Cardiac fibroblast (primary cell): ENCODE measurements around the gene CLDND2.

Experiments
- DNase-seq, 2 donors: peaks; one replicate each; pipeline versions ENCODE4 v3.0.0 to v3.0.0-alpha.2; 2010; ENCODE audit warnings: low read depth in 2 of 2
- H3K4me3 ChIP-seq, 2 donors: replicated peaks in 1 of 2; 1 replicate in 1 of 2; 2 replicates in 1 of 2; pipeline ENCODE4 v1.5.1; 2011; ENCODE audit warnings: low read depth in 2 of 2, low read length in 2 of 2, mild to moderate bottlenecking in 2 of 2, moderate library complexity in 1 of 2
- TF ChIP-seq, protein P1 (sequence below): IDR thresholded peaks from one replicate; pipeline ENCODE4 v1.5.1; 2011; ENCODE audit warnings: low read depth, mild to moderate bottlenecking, low read length, inconsistent platforms

CLDND2 gene

DNA sequence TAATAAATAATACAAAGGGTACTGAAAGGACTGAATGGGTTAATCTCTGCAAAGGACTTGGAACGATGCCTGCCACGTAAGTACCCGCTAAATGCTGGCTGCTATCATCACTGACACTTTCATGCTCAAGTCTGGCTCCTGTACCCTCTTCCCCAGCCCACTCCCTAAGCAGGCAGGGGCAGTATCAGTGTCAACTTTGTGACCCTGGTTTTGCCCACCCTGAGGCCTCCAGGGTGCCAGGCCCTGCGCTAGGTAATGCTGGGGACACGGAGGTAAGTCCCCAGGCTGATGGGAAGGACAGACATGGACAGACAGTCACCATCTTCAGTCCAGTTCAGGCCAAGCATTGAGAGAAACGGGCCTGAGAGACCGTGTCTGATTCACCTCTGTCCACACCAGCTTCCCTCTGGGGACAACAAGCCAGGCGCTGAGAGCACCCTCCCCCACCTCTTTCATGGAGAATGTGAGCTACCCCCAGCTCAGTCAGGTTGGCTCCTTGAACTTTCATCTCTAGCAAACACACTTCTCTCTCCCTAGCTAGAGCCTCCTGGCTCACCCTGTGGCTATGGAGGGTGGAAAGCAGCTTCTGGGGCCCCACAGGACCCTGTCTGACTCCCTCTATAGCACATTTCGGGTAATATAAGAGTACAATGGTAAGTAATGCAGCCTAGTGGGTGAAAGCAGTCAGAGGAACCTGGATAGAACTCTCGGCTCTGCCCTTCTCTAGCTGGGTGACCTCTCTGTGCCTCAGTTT, 3.4 kb downstream of the CLDND2 start:
- H3K4me3 ChIP-seq = peak overlapping the region; percentile 86 to 92
- TF ChIP-seq, protein P1, sequence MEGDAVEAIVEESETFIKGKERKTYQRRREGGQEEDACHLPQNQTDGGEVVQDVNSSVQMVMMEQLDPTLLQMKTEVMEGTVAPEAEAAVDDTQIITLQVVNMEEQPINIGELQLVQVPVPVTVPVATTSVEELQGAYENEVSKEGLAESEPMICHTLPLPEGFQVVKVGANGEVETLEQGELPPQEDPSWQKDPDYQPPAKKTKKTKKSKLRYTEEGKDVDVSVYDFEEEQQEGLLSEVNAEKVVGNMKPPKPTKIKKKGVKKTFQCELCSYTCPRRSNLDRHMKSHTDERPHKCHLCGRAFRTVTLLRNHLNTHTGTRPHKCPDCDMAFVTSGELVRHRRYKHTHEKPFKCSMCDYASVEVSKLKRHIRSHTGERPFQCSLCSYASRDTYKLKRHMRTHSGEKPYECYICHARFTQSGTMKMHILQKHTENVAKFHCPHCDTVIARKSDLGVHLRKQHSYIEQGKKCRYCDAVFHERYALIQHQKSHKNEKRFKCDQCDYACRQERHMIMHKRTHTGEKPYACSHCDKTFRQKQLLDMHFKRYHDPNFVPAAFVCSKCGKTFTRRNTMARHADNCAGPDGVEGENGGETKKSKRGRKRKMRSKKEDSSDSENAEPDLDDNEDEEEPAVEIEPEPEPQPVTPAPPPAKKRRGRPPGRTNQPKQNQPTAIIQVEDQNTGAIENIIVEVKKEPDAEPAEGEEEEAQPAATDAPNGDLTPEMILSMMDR = peak; percentile 13
- DNase-seq = peak; percentile 66 to 78

DNA sequence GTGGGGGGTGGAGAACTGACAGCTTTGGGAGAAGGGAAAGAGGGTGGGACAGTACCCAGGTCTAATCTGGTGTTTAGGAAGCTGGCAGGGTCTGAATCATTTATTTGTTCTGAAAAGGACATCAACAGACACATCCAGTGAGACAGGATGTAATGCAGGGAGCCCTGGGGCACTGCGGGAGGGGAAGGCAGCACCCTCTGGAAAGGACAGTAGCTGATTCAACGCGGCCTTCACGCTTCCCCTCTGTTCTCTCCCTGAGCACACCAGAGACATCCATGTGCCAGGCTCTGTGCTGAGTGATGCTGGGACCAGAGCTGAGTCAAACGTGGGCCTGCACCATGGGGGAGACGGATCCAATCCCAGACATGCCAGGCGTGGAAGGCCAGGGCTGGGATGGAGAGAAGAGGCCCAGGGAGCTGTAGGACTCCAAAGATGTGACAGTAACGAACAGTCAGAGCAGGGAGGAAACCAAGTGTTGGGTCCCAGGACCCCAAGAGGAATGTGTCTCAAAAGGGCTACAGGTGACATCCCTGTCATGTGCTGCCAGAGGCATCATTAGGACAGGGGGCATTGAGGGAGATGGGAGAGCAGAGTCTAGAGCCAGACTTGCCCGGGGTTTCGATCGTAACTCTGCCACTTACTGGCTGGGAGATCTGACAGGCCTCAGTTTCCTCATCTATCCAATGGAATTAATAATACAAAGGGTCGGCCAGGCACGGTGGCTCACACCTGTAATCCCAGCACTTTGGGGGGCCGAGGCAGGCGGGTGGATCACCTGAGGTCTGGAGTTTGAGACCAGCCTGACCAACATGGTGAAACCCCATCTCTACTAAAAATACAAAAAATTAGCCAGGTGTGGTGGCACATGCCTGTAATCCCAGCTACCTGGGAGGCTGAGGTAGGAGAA, 4.3 kb downstream of the CLDND2 start:
- TF ChIP-seq, protein P1 = no peak
- no peak overlapping the region for H3K4me3 ChIP-seq
- DNase-seq = peak; percentile 13 to 38

DNA sequence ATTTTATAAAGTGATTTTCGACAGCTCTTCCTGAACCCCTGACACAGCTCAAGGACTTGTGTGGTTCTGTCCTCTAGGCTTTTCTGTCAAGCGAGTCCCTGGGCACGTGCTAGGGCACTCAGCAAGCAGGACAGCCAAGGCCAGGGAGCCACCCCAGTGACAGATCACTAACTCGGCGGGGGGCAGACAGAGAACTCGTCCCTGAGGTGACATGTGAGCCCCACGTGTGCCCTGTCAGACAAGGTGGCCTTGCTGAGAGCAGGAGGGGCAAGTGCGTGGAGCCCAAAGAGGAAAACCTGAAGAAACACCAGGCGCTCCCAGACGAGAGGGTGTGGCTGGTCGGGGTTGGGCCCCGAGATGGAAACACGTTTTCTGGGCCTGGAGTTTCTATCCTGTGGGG, 7.6 kb downstream of the CLDND2 start:
- no peak for DNase-seq
- no peak overlapping the region for H3K4me3 ChIP-seq
- TF ChIP-seq, protein P1 = no peak

- TF ChIP-seq, protein P1 = no peak
- DNase-seq = peak; percentile 85 to 93
- no peak overlapping the region for H3K4me3 ChIP-seq
These were observed 9.5 kb downstream of the CLDND2 start for GRCh38 chr19:51359294-51359693.

DNA sequence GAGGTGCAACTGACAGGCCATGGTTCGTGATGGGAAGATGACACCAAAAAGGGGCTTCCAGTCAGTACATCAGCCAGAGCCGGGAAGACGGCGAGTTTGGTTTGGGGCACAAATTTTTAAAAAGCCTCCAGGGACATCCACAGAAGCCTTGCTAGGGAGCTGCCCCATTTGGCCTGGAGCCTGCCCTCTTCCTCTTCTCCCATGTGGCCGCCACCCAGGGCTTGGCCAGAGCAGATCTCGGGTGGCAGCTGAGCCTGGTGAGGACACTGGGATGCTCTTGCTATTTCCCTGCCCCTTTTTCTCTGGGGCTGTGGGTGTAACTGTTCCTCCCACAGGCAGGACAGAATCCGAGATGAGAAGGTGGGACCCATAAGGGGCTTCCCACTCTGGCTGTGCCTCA, 10.9 kb downstream of the CLDND2 start:
- no peak overlapping the region for H3K4me3 ChIP-seq
- no peak for DNase-seq
- TF ChIP-seq, protein P1 = no peak

DNA sequence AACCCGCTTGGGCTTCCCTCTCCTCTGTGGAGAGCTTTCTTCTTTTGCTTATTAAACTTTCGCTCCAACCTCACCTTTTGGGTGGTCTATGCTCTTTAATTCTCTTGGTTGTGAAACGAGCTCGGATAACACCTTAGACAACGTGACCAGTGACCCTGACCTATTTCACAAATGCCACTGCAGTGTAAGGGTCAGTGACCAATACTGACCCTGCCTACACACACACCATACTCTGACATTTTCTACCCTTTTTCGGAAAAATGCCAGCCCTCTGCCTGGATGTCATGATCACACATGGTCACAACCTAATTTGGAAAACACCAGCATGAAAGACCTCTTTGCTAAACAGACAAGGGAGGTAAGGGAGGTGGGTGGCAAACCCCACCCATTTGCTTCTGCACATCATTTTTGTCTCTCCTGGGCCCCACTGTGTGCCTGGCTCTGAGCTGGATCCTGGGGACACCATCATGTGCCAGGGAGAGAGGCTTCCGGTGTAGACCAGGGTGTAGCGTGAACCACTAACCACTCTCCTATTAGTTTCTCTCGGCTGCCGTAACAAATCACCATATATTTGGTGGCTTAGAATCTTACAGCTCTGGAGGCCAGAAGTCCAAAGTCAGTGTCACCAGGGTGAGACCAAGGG, 12.5 kb downstream of the CLDND2 start:
- no peak overlapping the region for H3K4me3 ChIP-seq
- TF ChIP-seq, protein P1 = no peak
- DNase-seq = no peak
